HG03460 (cell line): ENCODE results near the gene PRR20C.
"Not testable (repeated sequence)": the region's sequence is repeated elsewhere in the genome, so short reads cannot be mapped to it uniquely, and the experiment has no call there.

Experiments used
- ATAC-seq: cut with Tn5 transposase; IDR thresholded peaks from one replicate; pipeline ENCODE4 v1.9.1; 2021; ENCODE audit not compliant: unreplicated experiment

Gene PRR20C

DNA sequence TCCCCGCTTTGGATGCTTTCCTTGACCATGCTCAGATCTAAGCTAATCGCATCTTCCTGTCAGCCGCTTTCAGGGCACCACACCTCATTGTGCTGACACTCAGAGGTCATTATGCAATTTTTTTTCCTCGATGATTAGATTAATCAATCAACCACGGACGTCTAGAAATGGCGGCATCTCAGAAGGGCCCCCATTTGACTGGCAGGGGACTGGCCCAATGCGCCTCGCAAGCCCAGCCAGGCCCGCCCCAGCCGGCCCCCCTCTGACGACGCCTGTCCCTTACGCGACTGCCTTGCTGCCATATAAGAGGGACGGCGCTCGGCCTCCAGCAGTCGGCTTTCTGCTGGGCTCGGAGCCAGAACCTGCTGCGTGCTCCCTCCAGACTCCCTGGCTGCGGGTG is at the start of gene PRR20C:
PRR20C (plus strand) TSS at position 301 of the 400 bp plus-strand sequence. CDS start 387 bp downstream, outside the sequence.
- not testable (repeated sequence) for ATAC-seq

DNA sequence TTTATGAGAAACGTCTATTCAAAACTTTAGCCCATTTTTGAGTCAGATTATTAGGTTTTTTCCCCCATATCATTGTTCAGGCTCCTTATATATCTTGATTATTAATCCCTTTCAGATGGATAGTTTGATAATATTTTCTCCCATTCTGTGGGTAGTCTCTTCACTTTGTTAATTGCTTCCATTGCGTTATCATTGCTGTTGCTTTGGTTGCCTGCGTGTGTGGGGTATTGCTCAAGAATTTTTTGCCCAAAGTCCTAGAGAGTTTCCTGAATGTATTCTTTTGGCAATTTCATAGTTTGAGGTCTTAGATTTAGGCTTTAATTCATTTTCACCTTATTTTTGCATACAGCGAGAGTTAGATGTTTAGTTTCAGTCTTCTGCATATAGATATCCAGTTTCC is 38.9 kb upstream of the PRR20C start:
- no peak for ATAC-seq

DNA sequence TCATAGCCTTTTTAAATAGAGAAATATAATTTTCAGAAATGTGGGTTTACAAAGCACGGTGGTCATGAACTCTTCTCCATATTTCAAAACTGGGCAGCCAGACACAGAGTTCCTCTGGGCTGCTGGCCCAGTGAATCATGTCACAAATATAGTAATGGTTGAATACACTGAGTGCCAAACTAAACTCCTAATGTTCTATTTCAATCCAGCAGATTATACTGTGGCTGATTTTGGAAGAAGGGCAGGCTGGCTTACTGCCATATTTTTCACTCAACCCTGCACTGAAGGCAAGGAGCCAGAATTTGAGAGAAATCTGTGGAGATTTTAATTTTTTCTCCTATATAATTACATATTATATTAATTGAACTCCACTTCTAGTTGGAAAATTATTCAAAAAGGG is 30.2 kb upstream of the PRR20C start:
- no peak for ATAC-seq

DNA sequence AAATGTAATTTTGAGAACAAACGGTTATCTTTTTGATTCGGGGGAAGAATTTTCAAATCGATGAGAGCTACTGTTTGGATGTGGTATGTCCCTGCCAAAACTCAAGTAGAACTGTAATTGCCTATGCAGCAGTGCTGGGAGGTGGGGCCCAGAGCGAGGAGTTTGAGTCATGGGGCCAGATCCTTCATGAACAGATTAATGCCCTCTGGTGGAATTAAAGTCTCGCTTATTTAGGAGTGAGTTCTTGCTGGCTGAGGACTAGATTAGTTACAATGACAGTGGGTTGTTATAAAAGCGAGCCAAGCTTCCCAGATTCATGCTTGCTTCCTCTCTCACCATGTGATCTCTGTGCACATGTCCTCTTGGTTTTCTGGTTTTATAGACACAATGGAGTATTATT is 25.0 kb upstream of the PRR20C start:
- no peak for ATAC-seq

DNA sequence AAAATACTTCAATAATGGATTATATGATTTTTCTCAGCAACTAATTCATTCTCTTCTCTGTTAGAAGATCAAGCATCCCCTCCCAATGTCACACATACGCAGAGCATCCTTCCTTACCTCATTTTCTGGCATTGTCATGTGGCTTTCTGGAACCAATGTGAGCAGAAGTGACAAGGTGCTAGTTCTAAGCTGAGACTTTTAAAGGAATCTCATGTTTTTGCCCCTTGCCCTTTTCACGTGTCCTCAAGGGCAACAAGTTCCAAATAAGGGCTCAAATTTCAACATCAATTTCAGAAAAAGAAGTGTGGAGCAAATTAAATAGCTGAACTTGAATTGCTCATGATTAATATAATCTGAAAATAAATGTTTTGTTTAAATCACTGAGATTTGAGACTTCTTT is 17.8 kb upstream of the PRR20C start:
- no peak for ATAC-seq

DNA sequence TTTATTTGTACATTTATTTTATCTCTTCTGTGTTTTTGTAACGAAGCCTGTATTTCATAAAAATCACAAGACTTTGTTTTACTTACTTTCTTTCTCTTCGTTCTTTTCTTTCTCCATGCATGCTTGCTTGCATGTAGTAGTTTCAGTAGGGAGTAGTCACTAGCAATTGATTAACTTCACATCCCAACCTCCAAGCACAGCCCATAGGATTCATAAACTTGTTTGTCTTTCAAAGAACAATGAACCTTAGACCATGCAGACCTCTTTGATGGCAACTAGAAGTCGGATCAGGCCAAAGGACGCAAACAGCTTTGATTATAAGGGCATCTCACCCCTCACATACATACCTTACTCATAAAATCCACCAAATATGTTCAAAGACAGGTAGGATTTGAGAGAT is 16.3 kb upstream of the PRR20C start:
- no peak for ATAC-seq

DNA sequence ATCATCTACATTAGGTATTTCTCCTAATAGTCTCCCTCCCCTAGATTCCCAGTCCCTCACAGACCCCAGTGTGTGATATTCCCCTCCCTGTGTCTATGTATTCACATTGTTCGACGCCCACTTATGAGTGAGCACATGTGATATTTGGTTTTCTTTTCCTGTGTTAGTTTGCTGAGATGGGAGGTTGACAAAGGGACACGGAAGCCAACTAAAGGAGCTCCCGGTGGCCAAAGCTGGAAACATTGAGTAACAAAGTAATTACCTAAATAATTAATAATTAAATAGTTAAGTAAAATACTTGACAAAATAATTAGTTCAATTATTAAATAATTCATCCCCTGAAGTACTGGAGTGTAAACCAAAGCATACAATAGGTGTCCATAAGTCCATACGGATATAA is 14.9 kb upstream of the PRR20C start:
- no peak for ATAC-seq

DNA sequence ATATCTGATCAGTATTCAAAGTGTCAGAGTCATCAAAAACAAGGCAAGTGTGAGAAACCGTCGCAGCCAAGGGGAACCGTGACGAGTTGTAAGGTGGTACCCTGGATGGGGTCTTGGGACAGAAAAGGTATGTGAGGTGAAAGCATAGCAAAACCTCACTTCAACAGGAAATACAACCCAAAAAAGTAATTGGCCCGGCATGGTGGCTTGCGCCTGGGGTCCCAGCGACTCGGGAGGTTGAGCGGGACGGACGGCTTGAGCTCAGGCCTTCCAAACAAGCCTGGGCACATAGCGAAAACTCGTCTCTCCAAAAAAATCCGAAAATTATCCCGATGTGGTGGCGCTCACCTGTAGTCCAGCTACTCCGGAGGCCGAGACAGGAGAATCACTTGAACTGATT is 14.1 kb upstream of the PRR20C start:
- ATAC-seq = not testable (repeated sequence)

DNA sequence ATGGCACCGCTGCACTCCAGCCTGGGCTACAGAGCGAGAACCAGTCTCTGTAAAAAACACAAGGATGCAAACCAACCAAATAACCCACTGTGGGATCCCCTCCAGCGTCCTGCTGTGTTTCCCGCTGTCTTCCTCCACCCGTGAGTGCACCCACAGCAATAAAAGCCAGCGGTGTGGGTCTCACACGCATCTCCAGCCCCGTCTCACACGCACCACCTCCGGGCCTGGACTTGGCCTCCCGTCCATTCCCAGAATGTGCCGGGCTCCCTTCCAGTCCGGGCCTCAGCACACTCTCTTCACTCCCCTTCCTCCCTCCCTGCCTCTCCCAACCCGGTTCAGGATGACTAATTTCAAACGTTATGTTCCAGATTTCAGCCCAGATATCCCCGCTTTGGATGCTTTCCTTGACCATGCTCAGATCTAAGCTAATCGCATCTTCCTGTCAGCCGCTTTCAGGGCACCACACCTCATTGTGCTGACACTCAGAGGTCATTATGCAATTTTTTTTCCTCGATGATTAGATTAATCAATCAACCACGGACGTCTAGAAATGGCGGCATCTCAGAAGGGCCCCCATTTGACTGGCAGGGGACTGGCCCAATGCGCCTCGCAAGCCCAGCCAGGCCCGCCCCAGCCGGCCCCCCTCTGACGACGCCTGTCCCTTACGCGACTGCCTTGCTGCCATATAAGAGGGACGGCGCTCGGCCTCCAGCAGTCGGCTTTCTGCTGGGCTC is 13.5 kb upstream of the PRR20C start, which contains the start of gene PRR20A:
PRR20A (plus strand) TSS at position 684 of the 734 bp plus-strand sequence. CDS start 387 bp downstream, outside the sequence.
- not testable (repeated sequence) for ATAC-seq

DNA sequence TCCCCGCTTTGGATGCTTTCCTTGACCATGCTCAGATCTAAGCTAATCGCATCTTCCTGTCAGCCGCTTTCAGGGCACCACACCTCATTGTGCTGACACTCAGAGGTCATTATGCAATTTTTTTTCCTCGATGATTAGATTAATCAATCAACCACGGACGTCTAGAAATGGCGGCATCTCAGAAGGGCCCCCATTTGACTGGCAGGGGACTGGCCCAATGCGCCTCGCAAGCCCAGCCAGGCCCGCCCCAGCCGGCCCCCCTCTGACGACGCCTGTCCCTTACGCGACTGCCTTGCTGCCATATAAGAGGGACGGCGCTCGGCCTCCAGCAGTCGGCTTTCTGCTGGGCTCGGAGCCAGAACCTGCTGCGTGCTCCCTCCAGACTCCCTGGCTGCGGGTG is 6.7 kb upstream of the PRR20C start, which contains the start of gene PRR20B:
PRR20B (plus strand) TSS at position 301 of the 400 bp plus-strand sequence. CDS start 387 bp downstream, outside the sequence.
- ATAC-seq = not testable (repeated sequence)

DNA sequence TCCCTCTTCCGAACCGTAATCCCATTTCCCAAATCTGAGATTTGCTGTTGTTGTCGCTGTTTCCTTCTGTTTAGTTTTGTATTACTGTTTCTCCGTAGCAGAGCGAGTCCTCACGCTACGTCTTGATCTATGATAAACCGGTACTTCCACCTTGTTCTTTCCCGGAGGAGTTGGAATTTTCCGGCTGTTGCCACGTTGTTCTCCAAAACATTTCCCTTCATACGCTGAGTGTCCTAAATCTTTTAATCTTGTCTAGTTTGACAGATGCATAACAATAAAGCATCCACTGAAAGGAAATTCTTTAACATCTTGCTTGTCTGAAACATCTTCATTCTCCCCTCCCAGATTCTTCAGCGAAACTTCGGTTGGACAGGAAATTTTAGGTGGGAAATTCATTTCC is 5.8 kb upstream of the PRR20C start:
- ATAC-seq = not testable (repeated sequence)

DNA sequence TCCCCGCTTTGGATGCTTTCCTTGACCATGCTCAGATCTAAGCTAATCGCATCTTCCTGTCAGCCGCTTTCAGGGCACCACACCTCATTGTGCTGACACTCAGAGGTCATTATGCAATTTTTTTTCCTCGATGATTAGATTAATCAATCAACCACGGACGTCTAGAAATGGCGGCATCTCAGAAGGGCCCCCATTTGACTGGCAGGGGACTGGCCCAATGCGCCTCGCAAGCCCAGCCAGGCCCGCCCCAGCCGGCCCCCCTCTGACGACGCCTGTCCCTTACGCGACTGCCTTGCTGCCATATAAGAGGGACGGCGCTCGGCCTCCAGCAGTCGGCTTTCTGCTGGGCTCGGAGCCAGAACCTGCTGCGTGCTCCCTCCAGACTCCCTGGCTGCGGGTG is 6.5 kb downstream of the PRR20C start, which contains the start of gene PRR20D:
PRR20D (plus strand) TSS at position 301 of the 400 bp plus-strand sequence. CDS start 387 bp downstream, outside the sequence.
- ATAC-seq = not testable (repeated sequence)

DNA sequence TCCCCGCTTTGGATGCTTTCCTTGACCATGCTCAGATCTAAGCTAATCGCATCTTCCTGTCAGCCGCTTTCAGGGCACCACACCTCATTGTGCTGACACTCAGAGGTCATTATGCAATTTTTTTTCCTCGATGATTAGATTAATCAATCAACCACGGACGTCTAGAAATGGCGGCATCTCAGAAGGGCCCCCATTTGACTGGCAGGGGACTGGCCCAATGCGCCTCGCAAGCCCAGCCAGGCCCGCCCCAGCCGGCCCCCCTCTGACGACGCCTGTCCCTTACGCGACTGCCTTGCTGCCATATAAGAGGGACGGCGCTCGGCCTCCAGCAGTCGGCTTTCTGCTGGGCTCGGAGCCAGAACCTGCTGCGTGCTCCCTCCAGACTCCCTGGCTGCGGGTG is 13.0 kb downstream of the PRR20C start, which contains the start of gene PRR20E:
PRR20E (plus strand) TSS at position 301 of the 400 bp plus-strand sequence. CDS start 387 bp downstream, outside the sequence.
- ATAC-seq = not testable (repeated sequence)

DNA sequence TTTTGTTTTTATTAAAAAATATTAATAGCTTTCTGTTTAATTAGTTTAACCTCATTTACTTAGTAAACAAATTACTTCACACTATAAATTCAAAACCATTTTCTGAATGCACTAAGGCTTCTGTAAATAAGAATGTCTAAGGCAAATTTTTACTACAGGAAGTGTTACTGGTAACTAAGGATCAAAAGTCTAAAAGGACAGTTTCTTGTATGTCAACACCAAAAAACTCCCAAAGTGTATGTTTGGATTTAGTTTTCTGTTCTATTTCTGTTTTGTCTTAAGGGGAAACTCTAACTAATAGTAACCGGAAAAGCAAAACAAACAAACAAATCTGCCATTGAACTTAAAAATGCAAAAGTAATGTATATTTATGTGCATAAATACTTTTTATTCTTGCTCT is 37.8 kb downstream of the PRR20C start:
- no peak for ATAC-seq
